K562 (cell line): ENCODE measurements around the gene ADPRH. TPM values are rescaled to one million over a fixed set of nuclear protein-coding genes. Genes with fewer than 3 reads are reported as not detected.

Experiments used
- ATAC-seq: fragments of 200-7000 bp; cut with Tn5 transposase; 3 replicates; pipeline ENCODE4 v1.9.1; 2020; ENCODE audit warnings: moderate library complexity
- BruUV-seq: library from RNA; stranded (reverse); fragments of 400-500 nt; replicated peaks from 2 replicates; lab custom pipeline; 2021; lab: Mats Ljungman, UMichigan
- CTCF ChIA-PET: fragments of 300-600 bp; formaldehyde crosslinking; extraction: SDS; loops from one replicate; lab custom pipeline; 2021; ENCODE audit warnings: low intra/inter-chr PET ratio; lab: Yijun Ruan, JAX
- POLR2A ChIA-PET: fragments of 300-600, 350-650 bp; sonication (Branson Sonifier 250); formaldehyde crosslinking; extraction: SDS; loops from one replicate; lab custom pipeline; 2021; ENCODE audit warnings: antibody characterized with exemption, inconsistent platforms; lab: Yijun Ruan, JAX
- DNase-seq, 4 experiments: peaks; one replicate each; pipeline versions ENCODE4 v3.0.0 to v3.0.0-alpha.2; 2011 to 2018; ENCODE audit warnings: low spot score in 3 of 4, mixed read lengths in 3 of 4; ENCODE audit errors: extremely low read depth in 1 of 4
- FAIRE-seq: peaks from 2 replicates; lab custom pipeline; 2011; peaks lifted over from hg19 to GRCh38; lab: Jason Lieb, UNC
- H2AFZ ChIP-seq: 2 replicates; pipeline ENCODE4 v1.6.0; 2011; ENCODE audit warnings: low read depth, low read length, control low read depth, inconsistent platforms
- H3K27ac ChIP-seq: fragments of 200-600 bp; 3 replicates; pipeline ENCODE4 v1.8.0; 2011; ENCODE audit warnings: low read depth, mild to moderate bottlenecking, control low read depth, inconsistent platforms, low read length, moderate library complexity, mixed read lengths; ENCODE audit errors: extremely low read depth
- H3K27me3 ChIP-seq, 2 experiments: fragments of 300-600 bp in 1 of 2; 2 replicates in 1 of 2; 3 replicates in 1 of 2; pipeline versions ENCODE4 v1.6.0 to v1.8.0; 2011; ENCODE audit warnings: inconsistent platforms in 2 of 2, low read length in 2 of 2, mild to moderate bottlenecking in 1 of 2, mixed read lengths in 1 of 2, moderate library complexity in 1 of 2; ENCODE audit not compliant: control insufficient read depth in 2 of 2, insufficient read depth in 2 of 2
- H3K36me3 ChIP-seq: fragments of 300-600 bp; 3 replicates; pipeline ENCODE4 v1.8.0; 2011; ENCODE audit warnings: mild to moderate bottlenecking, low read length, inconsistent platforms; ENCODE audit not compliant: control insufficient read depth, insufficient read depth
- H3K4me1 ChIP-seq, 2 experiments: fragments of 200-600 bp in 1 of 2; replicated peaks in 1 of 2; 2 replicates in 1 of 2; 3 replicates in 1 of 2; pipeline versions ENCODE4 v1.5.1 to v1.8.0; 2011; ENCODE audit warnings: inconsistent platforms in 2 of 2, low read length in 2 of 2, mild to moderate bottlenecking in 1 of 2, mixed read lengths in 1 of 2, moderate library complexity in 1 of 2; ENCODE audit not compliant: control insufficient read depth in 2 of 2, insufficient read depth in 2 of 2
- H3K4me2 ChIP-seq: 2 replicates; pipeline ENCODE4 v1.6.1; 2011; ENCODE audit warnings: low read length, control low read depth, inconsistent platforms, mixed read lengths; ENCODE audit not compliant: insufficient read depth
- H3K4me3 ChIP-seq: fragments of 200-600 bp; sonication (generic), shearing (Covaris generic); 2 replicates; pipeline ENCODE4 v1.5.1; 2016; ENCODE audit warnings: control low read depth, inconsistent platforms
- H3K79me2 ChIP-seq: fragments of 200-600 bp; 3 replicates; pipeline ENCODE4 v1.8.0; 2011; ENCODE audit warnings: low read length, inconsistent platforms; ENCODE audit not compliant: control insufficient read depth, insufficient read depth
- H3K9ac ChIP-seq, 2 experiments: 2 replicates each; pipeline versions ENCODE4 v1.6.0 to v1.6.1; 2011; ENCODE audit warnings: low read depth in 2 of 2, low read length in 2 of 2, control low read depth in 1 of 2, inconsistent platforms in 1 of 2, mild to moderate bottlenecking in 1 of 2, mixed read lengths in 1 of 2; ENCODE audit not compliant: insufficient read depth in 1 of 2
- H3K9me1 ChIP-seq: one replicate; pipeline ENCODE4 v1.6.0; 2011; ENCODE audit warnings: inconsistent platforms, mild to moderate bottlenecking, low read length, moderate library complexity; ENCODE audit not compliant: control insufficient read depth, insufficient read depth
- H3K9me3 ChIP-seq: replicated peaks from 2 replicates; pipeline ENCODE4 v1.5.1; 2011; ENCODE audit warnings: low read depth, low read length, inconsistent platforms; ENCODE audit not compliant: control insufficient read depth, insufficient read depth
- H4K20me1 ChIP-seq: replicated peaks from 2 replicates; pipeline ENCODE4 v1.6.1; 2011; ENCODE audit warnings: low read length, inconsistent platforms, mixed read lengths; ENCODE audit not compliant: control insufficient read depth, insufficient read depth
- ARID2 ChIP-seq: fragments of 450-650 bp; IDR thresholded peaks from 2 replicates; pipeline ENCODE4 v1.6.1; 2017; ENCODE audit warnings: antibody characterized with exemption, mild to moderate bottlenecking
- BCL6 ChIP-seq: fragments of 250-450 bp; sonication (Bioruptor Pico); IDR thresholded peaks from 2 replicates; pipeline ENCODE4 v1.4.0; 2020
- ELK3 ChIP-seq: fragments of 450-650 bp; formaldehyde crosslinking; IDR thresholded peaks from 2 replicates; pipeline ENCODE4 v1.4.0; 2020; ENCODE audit warnings: mild to moderate bottlenecking
- GATAD2B ChIP-seq: fragments of 450-650 bp; IDR thresholded peaks from 2 replicates; pipeline ENCODE4 v1.6.1; 2017; ENCODE audit warnings: mild to moderate bottlenecking, borderline replicate concordance
- NCOA4 ChIP-seq: fragments of 450-650 bp; IDR thresholded peaks from 2 replicates; pipeline ENCODE4 v1.6.1; 2018; ENCODE audit warnings: mild to moderate bottlenecking; ENCODE audit not compliant: partially characterized antibody
- PHB ChIP-seq: fragments of 250-450 bp; sonication (Bioruptor Pico); IDR thresholded peaks from 2 replicates; pipeline ENCODE4 v1.5.0; 2021
- POLR2H ChIP-seq: IDR thresholded peaks from 2 replicates; pipeline ENCODE4 v1.6.1; 2016; ENCODE audit warnings: missing genetic modification characterization, low read depth, mild to moderate bottlenecking, control low read depth, missing compliant biosample characterization, moderate library complexity
- RCOR1 ChIP-seq, 2 experiments: IDR thresholded peaks; 2 replicates each; pipeline ENCODE4 v1.6.1; 2012; ENCODE audit warnings: low read depth in 2 of 2, low read length in 2 of 2, borderline replicate concordance in 1 of 2, improper control_type of control experiment in 1 of 2
- SIN3B ChIP-seq: fragments of 450-650 bp; IDR thresholded peaks from 2 replicates; pipeline ENCODE4 v1.6.1; 2017; ENCODE audit warnings: low read depth, mild to moderate bottlenecking, moderate library complexity
- TSC22D4 ChIP-seq: fragments of 450-650 bp; IDR thresholded peaks from 2 replicates; pipeline ENCODE4 v1.6.1; 2016; ENCODE audit warnings: missing genetic modification characterization, missing biosample characterization, control low read depth
- ZC3H11A ChIP-seq: IDR thresholded peaks from 2 replicates; pipeline ENCODE4 v1.6.1; 2012; ENCODE audit warnings: low read depth, low read length, improper control_type of control experiment
- ZNF217 ChIP-seq: sonication (generic); formaldehyde crosslinking; IDR thresholded peaks from 2 replicates; pipeline ENCODE4 v1.8.0; 2022; ENCODE audit warnings: mild to moderate bottlenecking, missing genetic modification reagents
- ZNF609 ChIP-seq: sonication (generic); formaldehyde crosslinking; IDR thresholded peaks from 2 replicates; pipeline ENCODE4 v1.8.1; 2023; ENCODE audit warnings: missing genetic modification reagents, mild to moderate bottlenecking, borderline replicate concordance
- ZNF639 ChIP-seq, 2 experiments: fragments of 200-800 bp in 1 of 2; sonication (Bioruptor generic) in 1 of 2; sonication (generic) in 1 of 2; formaldehyde crosslinking in 1 of 2; IDR thresholded peaks in 1 of 2; conservative IDR thresholded peaks in 1 of 2; 2 replicates each; pipeline versions ENCODE4 v1.5.0 to v1.6.1; 2016 to 2020; ENCODE audit warnings: missing compliant biosample characterization in 1 of 2, missing genetic modification characterization in 1 of 2, missing genetic modification reagents in 1 of 2
- WGBS: fragments of 100-300 bp; shearing (Covaris generic); methylation state at CpG from one replicate; pipeline ENCODE4 v1.1.6; 2016; ENCODE audit warnings: low coverage, mixed read lengths; ENCODE audit not compliant: insufficient coverage; ENCODE audit errors: missing lambda C conversion rate; 5-methylcytosine and 5-hydroxymethylcytosine counted together
- in situ Hi-C: fragments of 300-500 bp; cut with MboI; formaldehyde crosslinking; loops from 4 replicates; pipeline ENCODE4 v1.15.0; 2018; ENCODE audit warnings: inconsistent platforms, mixed read lengths
- intact Hi-C: fragments of 100-400 bp; cut with micrococcal nuclease; formaldehyde crosslinking; loops from 2 replicates; pipeline ENCODE4 v1.14.2; 2022
- polyA plus RNA-seq, 8 experiments: library from polyadenylated mRNA; depleted of rRNA in 4 of 8; stranded (reverse) in 5 of 8; unstranded in 3 of 8; fragments of >200 nt; fragmentation: Nextera tagmentation in 2 of 8; fragmentation: Illumina TruSeq in 1 of 8; extraction: Ambion mirVana in 2 of 8; extraction: Trizol in 1 of 8; gene quantifications; 2 replicates each; pipeline versions ENCODE4 v1.2.1 to v1.2.3, GENCODE V29; 2011 to 2014; ENCODE audit warnings: inconsistent platforms in 1 of 8, missing spikeins in 1 of 8
- total RNA-seq, 7 experiments: library from RNA; depleted of rRNA in 6 of 7; stranded (reverse); fragments of >200 nt in 6 of 7; fragmentation: Illumina TruSeq in 2 of 7; extraction: Trizol in 2 of 7; gene quantifications; 2 replicates each; pipeline versions ENCODE4 v1.2.1 to v1.2.3, GENCODE V29; 2011 to 2021; ENCODE audit warnings: low replicate concordance in 1 of 7

Gene ADPRH
- total and polyA plus RNA-seq, 9 of the 15 experiments (the other 6 are each of a cell fraction or from before 2014, with no cell fraction given), result 0.01 to 1.4 (median 0.65) TPM

DNA sequence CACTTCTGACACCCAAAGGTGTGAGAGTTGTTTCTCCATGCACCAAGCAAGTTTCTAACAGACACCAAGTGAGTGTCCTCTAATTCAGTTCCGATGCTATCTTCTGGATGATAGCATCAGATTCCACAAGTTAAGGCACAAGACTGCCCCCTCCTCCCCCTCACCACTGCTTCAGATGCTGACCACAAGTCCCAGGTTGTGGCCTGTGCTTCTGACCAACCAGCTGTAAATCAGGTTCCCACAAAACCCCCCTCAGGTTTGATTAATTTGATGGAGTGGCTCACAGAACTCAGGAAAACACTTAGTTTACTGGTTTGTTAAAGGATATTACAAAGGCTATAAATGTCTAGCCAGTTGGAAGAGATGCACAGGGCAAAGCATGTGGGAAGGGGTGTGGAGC lies 11.4 kb downstream of the ADPRH start:
- H3K9ac ChIP-seq, result no peak overlapping the region
- H3K9me1 ChIP-seq, result no peaks in the 10 kb centered on the region
- POLR2A ChIA-PET, result no interaction called here
- WGBS, result 40% methylated on average over 1 of the region's 1 CpG
- H3K4me3 ChIP-seq, result no peak overlapping the region
- no peak overlapping the region for H3K4me2 ChIP-seq
- no peaks in the 10 kb centered on the region; a peak in 1 of 5 replicates for H3K4me1 ChIP-seq
- no TSS peak for BruUV-seq
- no peaks in the 10 kb centered on the region for H4K20me1 ChIP-seq
- CTCF ChIA-PET, result no interaction called here
- ATAC-seq (no peak), FAIRE-seq (no peak), DNase-seq (no peak)
- intact Hi-C loops, result no loop called here
- in situ Hi-C loops, result no loop called here
- H2AFZ ChIP-seq, result no peak overlapping the region
- no peaks in the 10 kb centered on the region for H3K36me3 ChIP-seq
- H3K9me3 ChIP-seq, result peaks cover 2% of the 10 kb centered on the region; the same call in 1 of the 2 replicates
- no peaks in the 10 kb centered on the region for H3K79me2 ChIP-seq
- H3K27me3 ChIP-seq, result no peaks in the 10 kb centered on the region
- H3K27ac ChIP-seq, result no peak overlapping the region
- no peak for TF ChIP-seq ARID2
- TF ChIP-seq POLR2H (tag), result no peak
- no peak for TF ChIP-seq ELK3 (CRISPR knock-in tag)
- no peak for TF ChIP-seq GATAD2B
- no peak for TF ChIP-seq RCOR1 (IDR thresholded peaks at IDR 0.05; ENCODE audit: borderline replicate concordance in 1 of 2, low read depth in 2 of 2, low read length in 2 of 2)
- TF ChIP-seq SIN3B, result no peak
- TF ChIP-seq ZNF639 (CRISPR knock-in tag; conservative IDR thresholded peaks at IDR 0.05 in 1 of 2, IDR thresholded peaks at IDR 0.05 in 1 of 2), result no peak
- TF ChIP-seq ZNF609 (CRISPR knock-in tag), result no peak
- TF ChIP-seq ZNF217 (CRISPR knock-in tag), result no peak
- no peak for TF ChIP-seq NCOA4
- TF ChIP-seq TSC22D4 (tag), result no peak
- TF ChIP-seq PHB, result no peak
- no peak for TF ChIP-seq ZC3H11A
- TF ChIP-seq BCL6, result no peak
